Ascending aorta (tissue), 2 donors: Measurements from ENCODE around the gene DPAGT1. TPM values are rescaled to one million over a fixed set of nuclear protein-coding genes. Genes with fewer than 3 reads are reported as not detected.
"Not testable (repeated sequence)": the region's sequence is repeated elsewhere in the genome, so short reads cannot be mapped to it uniquely, and the experiment has no call there.

Experiments used
- DNase-seq, 2 donors: peaks; one replicate each; pipeline ENCODE4 v3.0.0-alpha.2; 2019; ENCODE audit warnings: low spot score in 2 of 2
- H3K27ac ChIP-seq, 2 donors: fragments of 200-600 bp; sonication (generic); one replicate each; pipeline ENCODE4 v1.5.1; 2016 to 2017; ENCODE audit warnings: mild to moderate bottlenecking in 1 of 2
- H3K27me3 ChIP-seq: fragments of 200-600 bp; sonication (generic); one replicate; pipeline ENCODE4 v1.5.1; 2017
- H3K36me3 ChIP-seq, 2 donors: fragments of 200-600 bp; sonication (generic); one replicate each; pipeline ENCODE4 v1.5.1; 2016
- H3K4me1 ChIP-seq, 2 donors: fragments of 200-600 bp; sonication (generic); one replicate each; pipeline ENCODE4 v1.5.1; 2016 to 2017; ENCODE audit warnings: mild to moderate bottlenecking in 1 of 2
- H3K4me3 ChIP-seq, 2 donors: fragments of 200-600 bp; sonication (generic); one replicate each; pipeline ENCODE4 v1.5.1; 2016 to 2017; ENCODE audit warnings: mild to moderate bottlenecking in 1 of 2
- H3K9me3 ChIP-seq, 2 donors: fragments of 200-600 bp; sonication (generic); one replicate each; pipeline ENCODE4 v1.5.1; 2016
- CTCF ChIP-seq, 3 experiments: fragments of 200-600 bp in 2 of 3; fragments of 450-650 bp in 1 of 3; sonication (generic) in 2 of 3; IDR thresholded peaks; one replicate each; pipeline ENCODE4 v1.5.1; 2016 to 2019; ENCODE audit warnings: antibody characterized with exemption in 3 of 3, mild to moderate bottlenecking in 1 of 3, moderate library complexity in 1 of 3
- intact Hi-C: fragments of 100-400 bp; cut with DNase I; formaldehyde crosslinking; loops from one replicate; pipeline ENCODE4 v1.15.1; 2023
- total RNA-seq: library from RNA; depleted of rRNA; stranded (reverse); fragments of >200 nt; gene quantifications from one replicate; pipeline ENCODE4 v1.1.0, GENCODE V29; 2016

DPAGT1 gene
- total RNA-seq, 1 donor from 2014 or later, result 61.9 TPM

GRCh38 chr11:119077839-119078238, 23.8 kb downstream of the DPAGT1 start:
- no peaks in the 10 kb centered on the region for H3K27me3 ChIP-seq
- no peaks in the 10 kb centered on the region for H3K9me3 ChIP-seq
- H3K4me3 ChIP-seq, result no peak overlapping the region
- peaks cover 83 to 97% of the 10 kb centered on the region in 2 donors for H3K36me3 ChIP-seq
- TF ChIP-seq CTCF (IDR thresholded peaks at IDR 0.05), result no peak
- H3K27ac ChIP-seq, result no peak overlapping the region
- intact Hi-C loops, result no loop called here
- no peak for DNase-seq
- no peaks in the 10 kb centered on the region for H3K4me1 ChIP-seq

GRCh38 chr11:119067371-119068222, 34.1 kb downstream of the DPAGT1 start, which contains the start of gene VPS11:
TSS of gene VPS11 (plus strand) at chr11:119067818. CDS start at chr11:119067824, 6 bp downstream.
- TF ChIP-seq CTCF (IDR thresholded peaks at IDR 0.05), result no peak
- intact Hi-C loops, result loop anchor here (1.0 to 5.0 kb wide), 4 partner anchors 10 to 69 kb away; partner anchors contain the start of genes CENATAC, HINFP, HMBS and HYOU1

GRCh38 chr11:119065369-119065768, 36.3 kb downstream of the DPAGT1 start:
- DNase-seq, result no peak
- H3K4me1 ChIP-seq, result peaks cover 10 to 29% of the 10 kb centered on the region in 2 donors
- no peak for TF ChIP-seq CTCF (IDR thresholded peaks at IDR 0.05)
- H3K27me3 ChIP-seq, result no peaks in the 10 kb centered on the region
- H3K36me3 ChIP-seq, result peaks cover 0 to 4% of the 10 kb centered on the region in 2 donors
- intact Hi-C loops, result loop anchor here (5.0 kb wide), 1 partner anchor 57 kb away; the partner anchor contains the start of gene HINFP
- H3K27ac ChIP-seq, result no peak overlapping the region
- H3K4me3 ChIP-seq, result no peak overlapping the region
- no peaks in the 10 kb centered on the region for H3K9me3 ChIP-seq

More at GRCh38 chr11:119067371-119068222, 34.1 kb downstream of the DPAGT1 start, which contains the start of gene VPS11:
- Histone ChIP-seq H3K4me1 (peaks cover 10 to 28% of the 10 kb centered on the region in 2 donors), H3K9me3 (no peaks in the 10 kb centered on the region), H3K36me3 (peaks cover 21 to 23% of the 10 kb centered on the region in 2 donors), H3K27ac (peak within 1 kb of the TSS; percentile 89 to 91), H3K27me3 (no peaks in the 10 kb centered on the region), H3K4me3 (peak within 1 kb of the TSS; percentile 82 to 97)
- DNase-seq, result peak; percentile 89 to 99

GRCh38 chr11:119062779-119063178, 38.9 kb downstream of the DPAGT1 start:
- Histone ChIP-seq H3K27me3 (no peaks in the 10 kb centered on the region), H3K9me3 (no peaks in the 10 kb centered on the region), H3K4me1 (peaks cover 8 to 25% of the 10 kb centered on the region in 2 donors), H3K27ac (peak overlapping the region in 1 of 2 donors; percentile 40), H3K4me3 (no peak overlapping the region), H3K36me3 (no peaks in the 10 kb centered on the region)
- DNase-seq, result peak in 1 of 2 donors; percentile 72
- no peak for TF ChIP-seq CTCF (IDR thresholded peaks at IDR 0.05)
- intact Hi-C loops, result no loop called here

- no peak for DNase-seq
- Histone ChIP-seq H3K27me3 (no peaks in the 10 kb centered on the region), H3K4me1 (peaks cover 2 to 17% of the 10 kb centered on the region in 2 donors), H3K4me3 (no peak overlapping the region), H3K9me3 (no peaks in the 10 kb centered on the region), H3K36me3 (no peaks in the 10 kb centered on the region), H3K27ac (no peak overlapping the region)
- TF ChIP-seq CTCF (IDR thresholded peaks at IDR 0.05), result no peak
- intact Hi-C loops, result no loop called here
These were observed 40.4 kb downstream of the DPAGT1 start for GRCh38 chr11:119061256-119061655.

- H3K27ac ChIP-seq, DNase-seq, H3K27me3 ChIP-seq, H3K9me3 ChIP-seq, intact Hi-C loops, H3K4me3 ChIP-seq: not testable (repeated sequence)
- Histone ChIP-seq H3K36me3 (peaks cover 10 to 12% of the 10 kb centered on the region in 2 donors), H3K4me1 (peaks cover 3 to 16% of the 10 kb centered on the region in 2 donors)
These were observed 42.5 kb downstream of the DPAGT1 start for GRCh38 chr11:119059128-119059527.
